IPS-20b (cell line): ENCODE measurements around the gene SCARF2.

ENCODE experiments used
- H3K27ac ChIP-seq: one replicate; pipeline ENCODE4 v1.5.1; 2013; ENCODE audit warnings: low read length
- H3K27me3 ChIP-seq: 2 replicates; pipeline ENCODE4 v1.6.1; 2013; ENCODE audit warnings: mild to moderate bottlenecking, low read length, inconsistent platforms; ENCODE audit not compliant: insufficient read depth
- H3K36me3 ChIP-seq: 2 replicates; pipeline ENCODE4 v1.6.1; 2013; ENCODE audit warnings: low read depth, mild to moderate bottlenecking, inconsistent platforms, low read length, moderate library complexity; ENCODE audit not compliant: insufficient read depth
- H3K4me1 ChIP-seq: 2 replicates; pipeline ENCODE4 v1.6.1; 2013; ENCODE audit warnings: mild to moderate bottlenecking, control low read depth, inconsistent platforms, low read length, moderate library complexity; ENCODE audit not compliant: insufficient read depth
- H3K4me3 ChIP-seq: 2 replicates; pipeline ENCODE4 v1.5.1; 2013; ENCODE audit warnings: mild to moderate bottlenecking, low read length, inconsistent platforms
- H3K9ac ChIP-seq: 2 replicates; pipeline ENCODE4 v1.6.1; 2013; ENCODE audit warnings: low read depth, mild to moderate bottlenecking, inconsistent platforms, low read length, moderate library complexity
- H3K9me3 ChIP-seq: 2 replicates; pipeline ENCODE4 v1.6.1; 2013; ENCODE audit warnings: mild to moderate bottlenecking, low read depth, low read length, inconsistent platforms; ENCODE audit not compliant: insufficient read depth

The SCARF2 gene

DNA sequence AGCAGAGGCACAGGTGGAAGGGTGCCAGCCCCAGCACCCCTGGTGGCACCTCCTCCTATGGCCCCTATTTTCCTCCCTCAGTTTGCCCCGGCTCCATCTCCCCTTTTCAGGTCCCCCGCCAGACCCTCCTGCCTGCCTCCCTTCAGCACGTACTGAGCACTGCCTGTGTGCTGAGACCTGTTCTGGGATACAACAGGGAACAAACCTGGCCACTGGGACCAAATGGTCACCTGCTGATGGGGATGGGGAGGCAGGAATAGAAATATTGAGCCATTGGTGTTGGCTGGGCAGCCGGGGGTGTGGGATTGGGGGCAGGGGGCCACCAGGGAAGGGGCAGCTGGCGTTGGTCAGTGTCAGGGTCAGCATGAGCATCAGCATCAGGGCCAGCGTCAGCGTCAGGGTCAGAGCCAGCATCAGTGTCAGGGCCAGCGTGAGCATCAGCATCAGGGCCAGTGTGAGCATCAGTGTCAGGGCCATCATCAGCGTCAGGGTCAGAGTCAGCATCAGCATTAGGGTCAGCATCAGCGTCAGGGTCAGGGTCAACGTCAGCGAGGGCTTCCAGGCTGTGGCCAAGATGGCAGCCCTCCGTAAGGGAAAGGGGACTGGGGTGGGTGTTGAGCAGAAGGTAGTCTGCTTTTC lies 36.1 kb downstream of the SCARF2 start:
- no peak overlapping the region for H3K9ac ChIP-seq
- H3K4me1 ChIP-seq, result no peaks in the 10 kb centered on the region
- no peaks in the 10 kb centered on the region for H3K27me3 ChIP-seq
- no peaks in the 10 kb centered on the region for H3K9me3 ChIP-seq
- H3K36me3 ChIP-seq, result peaks cover 60% of the 10 kb centered on the region
- no peak overlapping the region for H3K4me3 ChIP-seq
- no peak overlapping the region for H3K27ac ChIP-seq

GRCh38 chr22:20400606-20401375 lies 36.8 kb downstream of the SCARF2 start:
- no peak overlapping the region for H3K4me3 ChIP-seq
- H3K9me3 ChIP-seq, result no peaks in the 10 kb centered on the region
- H3K36me3 ChIP-seq, result peaks cover 55% of the 10 kb centered on the region
- H3K4me1 ChIP-seq, result no peaks in the 10 kb centered on the region; the same call in 1 of the 2 replicates
- H3K9ac ChIP-seq, result no peak overlapping the region
- H3K27me3 ChIP-seq, result no peaks in the 10 kb centered on the region
- no peak overlapping the region for H3K27ac ChIP-seq

GRCh38 chr22:20399866-20400605 lies 37.6 kb downstream of the SCARF2 start:
- H3K27me3 ChIP-seq, result no peaks in the 10 kb centered on the region
- no peak overlapping the region for H3K9ac ChIP-seq
- H3K4me1 ChIP-seq, result peaks cover 2% of the 10 kb centered on the region; the same call in 1 of the 2 replicates
- H3K36me3 ChIP-seq, result peaks cover 47% of the 10 kb centered on the region
- H3K9me3 ChIP-seq, result no peaks in the 10 kb centered on the region
- no peak overlapping the region for H3K4me3 ChIP-seq
- H3K27ac ChIP-seq, result no peak overlapping the region

DNA sequence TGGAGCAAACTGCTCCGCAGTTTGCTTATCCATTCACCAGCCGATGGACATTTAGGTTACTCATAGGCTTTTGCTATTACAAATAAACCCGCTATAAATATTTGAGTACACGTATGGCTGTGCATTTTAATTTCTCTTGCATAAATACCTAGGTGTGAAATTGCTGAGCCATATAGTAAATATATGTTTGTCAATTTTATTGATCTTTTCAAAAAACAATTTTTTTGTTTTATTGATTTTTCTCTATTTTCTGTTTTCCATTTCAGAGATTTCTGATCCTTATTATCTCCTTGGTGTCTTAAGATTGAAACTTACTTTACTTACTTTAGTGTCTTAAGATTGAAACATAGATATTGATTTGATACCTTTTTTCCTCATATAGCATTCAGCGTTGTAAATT lies 39.2 kb downstream of the SCARF2 start:
- no peak overlapping the region for H3K27ac ChIP-seq
- H3K36me3 ChIP-seq, result peaks cover 34% of the 10 kb centered on the region
- H3K4me3 ChIP-seq, result no peak overlapping the region
- H3K4me1 ChIP-seq, result peaks cover 2% of the 10 kb centered on the region; the same call in 1 of the 2 replicates
- H3K9ac ChIP-seq, result no peak overlapping the region
- no peaks in the 10 kb centered on the region for H3K27me3 ChIP-seq
- no peaks in the 10 kb centered on the region for H3K9me3 ChIP-seq

DNA sequence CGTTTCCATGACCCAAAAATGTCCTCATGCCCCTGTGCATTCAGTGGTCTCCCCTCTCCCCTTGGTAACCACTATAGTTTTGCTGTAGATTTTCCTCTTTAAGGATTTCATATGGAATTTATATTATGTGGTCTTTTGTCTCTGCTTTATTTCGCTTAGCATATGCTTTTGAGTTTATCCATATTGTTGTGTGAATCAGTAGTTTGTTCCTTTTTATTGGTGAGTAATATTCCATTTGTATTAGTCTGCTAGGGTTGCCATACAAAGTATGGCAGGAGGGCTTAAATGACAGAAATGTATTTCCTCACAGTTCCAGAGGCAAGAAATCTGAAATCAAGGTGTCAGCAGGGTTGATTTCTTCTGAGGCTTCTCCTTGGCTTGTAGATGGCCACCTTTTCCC lies 40.1 kb downstream of the SCARF2 start:
- Histone ChIP-seq H3K36me3 (peaks cover 27% of the 10 kb centered on the region), H3K9me3 (no peaks in the 10 kb centered on the region), H3K9ac (no peak overlapping the region), H3K27me3 (no peaks in the 10 kb centered on the region), H3K27ac (no peak overlapping the region), H3K4me1 (peaks cover 2% of the 10 kb centered on the region; the same call in 1 of the 2 replicates), H3K4me3 (no peak overlapping the region)

DNA sequence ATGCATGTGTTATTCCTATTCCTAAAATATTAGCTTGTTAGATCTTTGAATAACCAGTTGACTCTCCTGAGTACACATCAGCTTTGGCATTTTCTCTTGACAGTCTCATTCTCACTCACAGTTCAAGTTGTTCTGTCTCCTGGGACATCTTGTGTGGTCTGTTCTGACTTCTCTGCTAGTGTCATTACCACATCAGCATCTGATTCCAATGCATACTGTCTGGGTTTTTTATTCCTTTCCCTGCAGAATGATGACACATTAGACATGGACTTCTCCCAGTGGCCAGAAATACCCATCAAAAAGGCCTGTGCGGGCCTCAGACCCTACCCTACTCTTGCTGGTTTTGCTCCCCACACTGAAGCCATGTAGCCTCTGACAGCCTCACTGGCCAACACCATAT lies 41.0 kb downstream of the SCARF2 start:
- H3K4me3 ChIP-seq, result no peak overlapping the region
- no peaks in the 10 kb centered on the region for H3K9me3 ChIP-seq
- H3K9ac ChIP-seq, result no peak overlapping the region; the same call in 1 of the 2 replicates
- no peaks in the 10 kb centered on the region for H3K27me3 ChIP-seq
- H3K4me1 ChIP-seq, result peaks cover 2% of the 10 kb centered on the region; the same call in 1 of the 2 replicates
- H3K36me3 ChIP-seq, result peaks cover 19% of the 10 kb centered on the region
- no peak overlapping the region for H3K27ac ChIP-seq

DNA sequence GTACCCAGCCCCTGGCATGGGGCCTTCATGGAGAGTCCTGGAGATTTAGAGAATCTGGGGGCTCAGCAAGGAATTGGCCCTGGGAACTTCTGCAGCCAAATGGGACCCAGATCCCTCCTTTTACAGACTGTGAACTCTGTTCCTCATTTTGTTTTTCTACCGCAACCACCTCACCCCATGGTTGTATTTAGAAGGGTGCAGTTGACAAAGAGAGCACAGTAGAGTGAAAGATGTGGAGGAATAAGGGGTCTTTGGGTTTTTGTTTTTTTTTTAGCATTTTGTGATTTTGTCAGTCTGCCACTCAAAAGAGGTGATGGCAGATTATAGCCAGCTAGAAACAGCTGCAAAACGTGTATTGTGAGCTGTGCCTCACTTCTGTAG lies 41.7 kb downstream of the SCARF2 start:
- no peak overlapping the region for H3K9ac ChIP-seq
- H3K27ac ChIP-seq, result no peak overlapping the region
- H3K36me3 ChIP-seq, result peaks cover 18% of the 10 kb centered on the region
- H3K4me3 ChIP-seq, result peak overlapping the region; percentile 87; the same call in 1 of the 2 replicates
- no peaks in the 10 kb centered on the region for H3K9me3 ChIP-seq
- H3K27me3 ChIP-seq, result no peaks in the 10 kb centered on the region
- peaks cover 2% of the 10 kb centered on the region; the same call in 1 of the 2 replicates for H3K4me1 ChIP-seq

DNA sequence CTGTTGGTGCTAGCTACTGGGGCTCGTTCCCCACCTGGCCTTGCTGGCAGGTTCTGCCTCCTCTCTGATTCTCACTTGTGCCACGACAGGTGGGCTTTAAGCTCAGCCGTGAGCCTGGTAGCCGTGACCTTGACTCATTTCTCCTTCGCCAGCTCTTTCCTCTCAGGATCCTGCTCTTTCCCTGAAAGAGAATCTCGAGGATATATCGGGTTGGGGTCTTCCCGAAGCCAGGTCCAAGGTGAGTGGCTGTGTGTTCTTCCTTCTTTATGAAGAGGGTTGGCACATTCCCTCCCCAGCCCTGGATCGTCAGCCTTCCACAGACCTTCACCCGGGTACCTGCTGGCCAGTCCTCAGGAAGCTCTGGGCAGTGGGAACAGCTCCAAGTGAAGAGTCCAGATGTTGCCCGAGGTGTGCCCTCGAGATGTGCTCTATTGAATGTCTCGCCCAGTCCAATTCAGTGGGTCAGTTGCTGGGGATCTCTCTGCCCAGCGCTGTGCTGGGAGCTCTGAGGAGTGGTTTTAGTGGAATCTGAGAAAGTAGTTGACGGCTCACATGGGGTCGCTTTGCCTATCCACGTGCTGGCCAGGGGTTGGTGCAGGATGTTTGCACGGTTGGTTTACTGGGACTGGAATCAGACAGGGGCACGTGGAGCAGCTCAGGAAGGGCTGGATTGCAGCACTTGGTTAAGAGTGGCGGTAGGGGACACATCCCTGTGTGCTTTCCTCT lies 42.3 kb downstream of the SCARF2 start:
- H3K36me3 ChIP-seq, result peaks cover 12% of the 10 kb centered on the region
- H3K9ac ChIP-seq, result peak overlapping the region; percentile 89; the same call in 1 of the 2 replicates

DNA sequence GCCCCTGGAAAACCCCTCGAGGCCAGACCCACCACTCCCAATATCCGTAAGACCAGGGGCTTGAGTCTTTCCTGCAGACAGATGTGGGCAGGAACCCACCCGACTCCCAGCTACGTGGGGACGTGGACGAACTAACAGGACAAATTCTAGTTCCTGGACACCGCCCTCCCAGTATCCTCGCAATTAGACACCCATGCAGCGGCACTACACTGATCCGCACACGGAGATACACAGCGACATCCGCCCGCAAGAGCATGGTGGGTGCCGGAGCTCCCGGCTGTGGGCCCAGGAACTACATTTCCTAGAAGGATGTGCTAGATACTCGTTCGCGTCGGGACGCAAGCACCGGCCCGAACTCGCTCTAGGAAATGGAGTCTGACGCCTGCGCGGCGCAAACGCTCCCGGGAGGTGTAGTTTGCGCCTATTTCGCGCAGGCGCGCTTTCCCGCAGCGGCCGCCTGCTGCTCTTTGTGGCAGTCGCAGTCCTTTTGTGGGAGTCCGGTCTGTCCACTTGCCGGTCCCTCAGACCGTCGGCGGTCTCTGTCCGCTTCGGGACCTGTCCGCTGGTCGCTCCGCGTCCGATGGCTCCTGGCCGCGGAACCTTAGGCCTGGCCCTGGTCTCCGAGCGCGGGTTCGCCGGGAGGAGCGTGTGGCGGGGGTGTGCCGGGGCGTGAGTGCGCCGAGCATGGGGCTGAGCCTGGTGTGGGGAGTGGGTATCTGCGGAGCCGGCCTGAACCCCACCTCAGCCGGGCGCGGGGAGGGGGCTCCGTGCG lies 43.7 kb downstream of the SCARF2 start, which contains the start of gene ZNF74:
Gene ZNF74, plus strand, starts transcription at position 447 of the 772 bp plus-strand sequence. CDS start 478 bp downstream, outside the sequence.
- Histone ChIP-seq H3K27me3 (no peaks in the 10 kb centered on the region; the same call in 1 of the 2 replicates), H3K9me3 (no peaks in the 10 kb centered on the region), H3K4me1 (peaks cover 2% of the 10 kb centered on the region; the same call in 1 of the 2 replicates), H3K9ac (peak within 1 kb of the TSS; percentile 89), H3K27ac (peak within 1 kb of the TSS; percentile 29), H3K4me3 (peak within 1 kb of the TSS; percentile 87), H3K36me3 (peaks cover 10% of the 10 kb centered on the region)

More for the DNA sequence above, 42.3 kb downstream of the SCARF2 start:
- Histone ChIP-seq H3K9me3 (no peaks in the 10 kb centered on the region), H3K4me1 (peaks cover 2% of the 10 kb centered on the region; the same call in 1 of the 2 replicates), H3K27me3 (no peaks in the 10 kb centered on the region; the same call in 1 of the 2 replicates), H3K4me3 (peak overlapping the region; percentile 87), H3K27ac (no peak overlapping the region)

DNA sequence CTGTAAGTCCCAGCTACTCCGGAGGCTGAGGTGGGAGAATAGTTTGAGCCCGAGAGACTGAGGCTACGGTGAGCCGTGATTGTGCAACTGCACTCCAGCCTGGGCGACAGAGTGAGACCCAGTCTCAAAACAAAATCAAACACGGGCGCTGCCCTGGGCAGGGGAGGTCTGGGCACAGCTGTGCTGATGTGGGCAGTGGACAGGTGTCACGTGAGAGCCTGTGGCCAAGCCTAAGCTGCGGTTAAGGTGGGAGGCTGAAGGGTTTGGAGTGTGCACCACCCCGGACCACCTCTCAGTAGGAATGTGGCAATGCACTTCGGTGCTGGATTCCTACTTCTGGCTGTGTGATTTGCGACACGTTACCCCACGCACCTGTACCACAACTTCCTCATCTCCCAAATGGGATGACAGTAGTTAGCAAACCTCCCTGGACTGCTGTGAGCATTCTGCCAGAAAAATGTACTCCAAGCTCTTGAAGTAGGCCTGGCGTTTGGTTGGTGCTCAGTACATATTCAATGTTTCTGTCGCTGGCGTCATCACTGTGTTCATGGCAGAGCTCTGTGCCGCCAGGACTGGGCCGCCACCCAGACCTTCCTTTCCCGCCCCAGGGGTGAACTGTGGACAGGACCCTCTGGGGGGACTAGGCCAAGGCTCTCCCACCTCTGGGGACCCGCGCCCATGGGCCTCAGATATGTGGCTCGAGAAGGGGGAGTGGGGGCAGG lies 44.5 kb downstream of the SCARF2 start:
- Histone ChIP-seq H3K27ac (no peak overlapping the region), H3K4me3 (peak overlapping the region; percentile 87), H3K4me1 (peaks cover 2% of the 10 kb centered on the region; the same call in 1 of the 2 replicates), H3K9me3 (no peaks in the 10 kb centered on the region), H3K27me3 (no peaks in the 10 kb centered on the region; the same call in 1 of the 2 replicates), H3K36me3 (peaks cover 10% of the 10 kb centered on the region), H3K9ac (peak overlapping the region; percentile 89; the same call in 1 of the 2 replicates)
